EH (cell line): Measurements from ENCODE around the gene SNRPN.
"Not testable (repeated sequence)": the region's sequence is repeated elsewhere in the genome, so short reads cannot be mapped to it uniquely, and the experiment has no call there.

Source experiments
- DNase-seq: peaks from one replicate; pipeline ENCODE4 v3.0.0-alpha.2; 2015; ENCODE audit warnings: low read depth

Gene SNRPN

GRCh38 chr15:24954783-24955530, at the start of gene SNRPN, which contains the start of gene SNURF:
Gene SNRPN, plus strand, starts transcription at chr15:24954987. Its CDS starts 19,467 bp downstream, at chr15:24974454.
Gene SNURF, plus strand, starts transcription at chr15:24954987. Its CDS starts 62 bp downstream, at chr15:24955049.
- peak; percentile 77 for DNase-seq

- no peak for DNase-seq
These were observed 38.3 kb upstream of the SNRPN start for GRCh38 chr15:24916305-24917009.

- DNase-seq, result no peak
These were observed 37.4 kb upstream of the SNRPN start for GRCh38 chr15:24917431-24917830.

- no peak for DNase-seq
These were observed 35.3 kb upstream of the SNRPN start for GRCh38 chr15:24919446-24919845.

GRCh38 chr15:24922781-24923180, 32.0 kb upstream of the SNRPN start:
- not testable (repeated sequence) for DNase-seq

GRCh38 chr15:24924153-24924552, 30.6 kb upstream of the SNRPN start:
- DNase-seq, result no peak

GRCh38 chr15:24924621-24925020, 30.2 kb upstream of the SNRPN start:
- DNase-seq, result no peak

- not testable (repeated sequence) for DNase-seq
These were observed 22.7 kb upstream of the SNRPN start for GRCh38 chr15:24931874-24932732.

- no peak for DNase-seq
These were observed 21.1 kb upstream of the SNRPN start for GRCh38 chr15:24933716-24934115.

GRCh38 chr15:24938224-24938623, 16.6 kb upstream of the SNRPN start:
- DNase-seq, result not testable (repeated sequence)

GRCh38 chr15:24940236-24940635, 14.6 kb upstream of the SNRPN start:
- no peak for DNase-seq

- no peak for DNase-seq
These were observed 11.4 kb upstream of the SNRPN start for GRCh38 chr15:24943361-24943760.

- DNase-seq, result no peak
These were observed 9.8 kb upstream of the SNRPN start for GRCh38 chr15:24944954-24945353.

GRCh38 chr15:24945711-24946110, 9.1 kb upstream of the SNRPN start:
- no peak for DNase-seq

GRCh38 chr15:24948495-24948894, 6.3 kb upstream of the SNRPN start:
- DNase-seq, result no peak

GRCh38 chr15:24955531-24955921, 739 bp downstream of the SNRPN start:
- no peak for DNase-seq

- peak; percentile 67 for DNase-seq
These were observed 1.5 kb downstream of the SNRPN start for GRCh38 chr15:24956111-24956838.

GRCh38 chr15:24957691-24958090, 2.9 kb downstream of the SNRPN start:
- no peak for DNase-seq

GRCh38 chr15:24961967-24962366, 7.2 kb downstream of the SNRPN start:
- DNase-seq, result no peak

- DNase-seq, result no peak
These were observed 8.1 kb downstream of the SNRPN start for GRCh38 chr15:24962880-24963279.

- DNase-seq, result no peak
These were observed 11.7 kb downstream of the SNRPN start for GRCh38 chr15:24966364-24967103.
